Endothelial cell of umbilical vein (primary cell): Measurements from ENCODE around the gene PRKG1. TPM values are rescaled to one million over a fixed set of nuclear protein-coding genes. Genes with fewer than 3 reads are reported as not detected.

Source experiments
- BruUV-seq: library from RNA; stranded (reverse); fragments of 400-500 nt; replicated peaks from 2 replicates; lab custom pipeline; 2021; lab: Mats Ljungman, UMichigan
- CTCF ChIA-PET: fragments of 300-600, 350-600 bp; sonication (Branson Sonifier 250); formaldehyde crosslinking; loops from one replicate; lab custom pipeline; 2021; ENCODE audit warnings: antibody characterized with exemption, inconsistent platforms; lab: Charles Lee
- POLR2A ChIA-PET: fragments of 300-600, 350-600 bp; sonication (Branson Sonifier 250); formaldehyde crosslinking; loops from one replicate; lab custom pipeline; 2021; ENCODE audit warnings: antibody characterized with exemption, inconsistent platforms; lab: Charles Lee
- DNase-seq: peaks from one replicate; pipeline ENCODE4 v3.0.0-alpha.2; 2011; ENCODE audit warnings: low read depth, low spot score
- FAIRE-seq: peaks from 2 replicates; lab custom pipeline; 2011; peaks lifted over from hg19 to GRCh38; lab: Jason Lieb, UNC
- H2AFZ ChIP-seq: 2 replicates; pipeline ENCODE4 v1.6.0; 2012; ENCODE audit warnings: low read depth, low read length, control low read depth, inconsistent platforms
- H3K27ac ChIP-seq: 2 replicates; pipeline ENCODE4 v1.5.1; 2011; ENCODE audit warnings: low read depth, mild to moderate bottlenecking, control low read depth, low read length, moderate library complexity; ENCODE audit not compliant: insufficient read depth
- H3K27me3 ChIP-seq, 2 experiments: 2 replicates each; pipeline versions ENCODE4 v1.6.0 to v1.6.1; 2011; ENCODE audit warnings: low read length in 2 of 2, mixed read lengths in 1 of 2; ENCODE audit not compliant: control insufficient read depth in 2 of 2, insufficient read depth in 2 of 2
- H3K36me3 ChIP-seq, 2 experiments: 2 replicates in 1 of 2; 3 replicates in 1 of 2; pipeline ENCODE4 v1.5.1; 2011; ENCODE audit warnings: low read length in 2 of 2, mild to moderate bottlenecking in 1 of 2, moderate library complexity in 1 of 2; ENCODE audit not compliant: control insufficient read depth in 2 of 2, insufficient read depth in 2 of 2; ENCODE audit errors: extremely low read depth in 1 of 2
- H3K4me1 ChIP-seq: 3 replicates; pipeline ENCODE4 v1.5.1; 2011; ENCODE audit warnings: mild to moderate bottlenecking, low read length; ENCODE audit not compliant: control insufficient read depth, insufficient read depth; ENCODE audit errors: extremely low read depth
- H3K4me2 ChIP-seq: 2 replicates; pipeline ENCODE4 v1.6.1; 2011; ENCODE audit warnings: low read length, control low read depth, mixed read lengths; ENCODE audit not compliant: insufficient read depth
- H3K4me3 ChIP-seq, 3 experiments: fragments of 200-600 bp in 1 of 3; sonication (generic), shearing (Covaris generic) in 1 of 3; replicated peaks in 1 of 3; 2 replicates each; pipeline ENCODE4 v1.5.1; 2011 to 2016; ENCODE audit warnings: control low read depth in 3 of 3, low read length in 3 of 3, mild to moderate bottlenecking in 2 of 3, inconsistent platforms in 1 of 3, low read depth in 1 of 3, moderate library complexity in 1 of 3; ENCODE audit not compliant: insufficient read depth in 1 of 3
- H3K79me2 ChIP-seq: 2 replicates; pipeline ENCODE4 v1.6.0; 2012; ENCODE audit warnings: low read length, inconsistent platforms; ENCODE audit not compliant: control insufficient read depth, insufficient read depth
- H3K9ac ChIP-seq: replicated peaks from 2 replicates; pipeline ENCODE3; 2011; ENCODE audit warnings: low read length, control low read depth; ENCODE audit not compliant: insufficient read depth; ENCODE audit errors: extremely low read depth
- H3K9me1 ChIP-seq: replicated peaks from 3 replicates; pipeline ENCODE4 v1.6.0; 2011; ENCODE audit warnings: mild to moderate bottlenecking, low read length; ENCODE audit not compliant: control insufficient read depth, insufficient read depth; ENCODE audit errors: extremely low read depth
- H3K9me3 ChIP-seq: replicated peaks from 2 replicates; pipeline ENCODE4 v1.5.1; 2012; ENCODE audit warnings: low read length, inconsistent platforms; ENCODE audit not compliant: control insufficient read depth, insufficient read depth
- H4K20me1 ChIP-seq: replicated peaks from 2 replicates; pipeline ENCODE3; 2011; ENCODE audit warnings: mild to moderate bottlenecking, low read length; ENCODE audit not compliant: control insufficient read depth, insufficient read depth; ENCODE audit errors: extremely low read depth
- CTCF ChIP-seq, 2 donors: IDR thresholded peaks; 1 replicate in 1 of 2; 2 replicates in 1 of 2; pipeline ENCODE4 v1.5.1; 2011; ENCODE audit warnings: low read length in 2 of 2, mild to moderate bottlenecking in 2 of 2, moderate library complexity in 2 of 2, control low read depth in 1 of 2, inconsistent platforms in 1 of 2, low read depth in 1 of 2; ENCODE audit not compliant: insufficient read depth in 1 of 2; ENCODE audit errors: extremely low read depth in 1 of 2
- EZH2 ChIP-seq: IDR thresholded peaks from 2 replicates; pipeline ENCODE4 v1.6.1; 2012; ENCODE audit warnings: borderline replicate concordance, low read depth, mild to moderate bottlenecking, moderate library complexity, low read length, inconsistent platforms; ENCODE audit not compliant: severe bottlenecking
- FOS ChIP-seq: IDR thresholded peaks from 2 replicates; pipeline ENCODE4 v1.6.1; 2011; ENCODE audit warnings: mild to moderate bottlenecking, low read length, moderate library complexity, borderline replicate concordance; ENCODE audit not compliant: insufficient read depth
- GATA2 ChIP-seq: IDR thresholded peaks from 2 replicates; pipeline ENCODE4 v1.7.0; 2011; ENCODE audit warnings: low read depth, mild to moderate bottlenecking, moderate library complexity, mixed read lengths, low read length; ENCODE audit not compliant: insufficient read length, insufficient read depth
- JUN ChIP-seq: IDR thresholded peaks from 2 replicates; pipeline ENCODE4 v1.6.1; 2011; ENCODE audit warnings: borderline replicate concordance, low read depth; ENCODE audit not compliant: insufficient read length, insufficient read depth
- MAX ChIP-seq: IDR thresholded peaks from 2 replicates; pipeline ENCODE4 v1.6.1; 2011; ENCODE audit not compliant: insufficient read depth, insufficient read length
- MYC ChIP-seq: IDR thresholded peaks from one replicate; pipeline ENCODE4 v1.6.1; 2011; ENCODE audit warnings: mild to moderate bottlenecking, low read depth, low read length
- POLR2A ChIP-seq: IDR thresholded peaks from 2 replicates; pipeline ENCODE4 v1.6.1; 2012; ENCODE audit warnings: low read depth, mild to moderate bottlenecking, control low read depth, low read length
- POLR2AphosphoS5 ChIP-seq: IDR thresholded peaks from 2 replicates; pipeline ENCODE4 v1.6.1; 2012; ENCODE audit warnings: low read depth, mild to moderate bottlenecking, control low read depth, low read length, moderate library complexity; ENCODE audit not compliant: insufficient read depth
- dilution Hi-C: fragments of 300-500 bp; cut with MboI; formaldehyde crosslinking; loops from one replicate; pipeline ENCODE4 v1.15.0; 2019; ENCODE audit warnings: low sequenced_read_pairs; ENCODE audit not compliant: extremely low pct_ligation_motif_present
- intact Hi-C: fragments of 100-400 bp; cut with micrococcal nuclease; formaldehyde crosslinking; loops from one replicate; pipeline ENCODE4 v1.10.0; 2022
- polyA plus RNA-seq, 4 experiments: library from polyadenylated mRNA; depleted of rRNA in 3 of 4; stranded (reverse) in 3 of 4; unstranded in 1 of 4; fragments of >200 nt; gene quantifications; 2 replicates each; pipeline versions ENCODE4 v1.2.1 to v1.2.3, GENCODE V29; 2011 to 2012; ENCODE audit warnings: missing spikeins in 1 of 4
- total RNA-seq: library from RNA; stranded (reverse); gene quantifications from 2 replicates; pipeline ENCODE4 v1.2.3, GENCODE V29; 2021

The PRKG1 gene
- total and polyA plus RNA-seq, 2 donors (not counting 3 experiments of a cell fraction or from before 2014, with no cell fraction given): 0.01 to 0.18 TPM

GRCh38 chr10:51521605-51522004 is 447.3 kb downstream of the PRKG1 start:
- no peaks in the 10 kb centered on the region for H3K36me3 ChIP-seq
- CTCF ChIA-PET: interaction anchor here (1.2 to 1.3 kb wide), 2 partner anchors 11 kb away, joined by 4 read pairs; no protein-coding TSS in a partner anchor

GRCh38 chr10:51522858-51523257 is 448.6 kb downstream of the PRKG1 start:
- no peak for FAIRE-seq

More at GRCh38 chr10:51521605-51522004, 447.3 kb downstream of the PRKG1 start:
- Histone ChIP-seq H3K27me3 (no peaks in the 10 kb centered on the region), H2AFZ (no peak overlapping the region), H3K4me2 (no peak overlapping the region), H3K27ac (no peak overlapping the region), H4K20me1 (no peaks in the 10 kb centered on the region), H3K9ac (no peak overlapping the region), H3K4me3 (no peak overlapping the region), H3K79me2 (no peaks in the 10 kb centered on the region), H3K9me3 (no peaks in the 10 kb centered on the region), H3K9me1 (no peaks in the 10 kb centered on the region), H3K4me1 (no peaks in the 10 kb centered on the region)
- dilution Hi-C loops (no loop called here), intact Hi-C loops (no loop called here)
- TF ChIP-seq MAX (no peak), POLR2A (no peak), FOS (no peak), EZH2 (no peak), JUN (no peak), MYC (no peak)
- BruUV-seq: no TSS peak
- FAIRE-seq (no peak), DNase-seq (no peak)
- POLR2A ChIA-PET: no interaction called here

More at GRCh38 chr10:51522858-51523257, 448.6 kb downstream of the PRKG1 start:
- ChIA-PET CTCF (interaction anchor here (1.0 kb wide), 1 partner anchor 133 kb away, joined by 5 read pairs; no protein-coding TSS in a partner anchor), POLR2A (no interaction called here)
- no peak for TF ChIP-seq FOS
- TF ChIP-seq EZH2: no peak
- no peak for TF ChIP-seq CTCF (IDR thresholded peaks at IDR 0.05; ENCODE audit: extremely low read depth in 1 of 2, insufficient read depth in 1 of 2, low read depth in 1 of 2, low read length in 2 of 2)
- TF ChIP-seq MYC: no peak
- no peak for TF ChIP-seq MAX
- TF ChIP-seq GATA2: no peak
- no peak for TF ChIP-seq JUN
- TF ChIP-seq POLR2A: no peak
- TF ChIP-seq POLR2AphosphoS5: no peak
- no peaks in the 10 kb centered on the region for H3K27me3 ChIP-seq
- H2AFZ ChIP-seq: no peak overlapping the region
- no peak for DNase-seq
- H3K9me3 ChIP-seq: no peaks in the 10 kb centered on the region
- no peaks in the 10 kb centered on the region for H4K20me1 ChIP-seq
- no peak overlapping the region for H3K9ac ChIP-seq
- no peak overlapping the region for H3K4me3 ChIP-seq
- no TSS peak for BruUV-seq
- H3K9me1 ChIP-seq: no peaks in the 10 kb centered on the region
- intact Hi-C loops (no loop called here), dilution Hi-C loops (no loop called here)
- no peak overlapping the region for H3K4me2 ChIP-seq
- H3K4me1 ChIP-seq: no peaks in the 10 kb centered on the region
- no peak overlapping the region for H3K27ac ChIP-seq
- no peaks in the 10 kb centered on the region for H3K79me2 ChIP-seq
- H3K36me3 ChIP-seq: no peaks in the 10 kb centered on the region
